PC-3 (cell line): ENCODE results near the gene SMG7. TPM values are rescaled to one million over a fixed set of nuclear protein-coding genes. Genes with fewer than 3 reads are reported as not detected.

Source experiments
- ATAC-seq: fragments of 200-7000 bp; cut with Tn5 transposase; 2 replicates; pipeline ENCODE4 v1.9.1; 2020; ENCODE audit warnings: mild to moderate bottlenecking, moderate library complexity
- BruUV-seq: library from RNA; stranded (reverse); fragments of 400-500 nt; replicated peaks from 2 replicates; lab custom pipeline; 2021; lab: Mats Ljungman, UMichigan
- CTCF ChIA-PET: fragments of 300-600 bp; sonication (Branson Sonifier 250); formaldehyde crosslinking; loops from one replicate; lab custom pipeline; 2022; ENCODE audit warnings: antibody characterized with exemption; lab: Charles Lee
- POLR2A ChIA-PET: fragments of 300-600 bp; sonication (Branson Sonifier 250); formaldehyde crosslinking; loops from one replicate; lab custom pipeline; 2022; ENCODE audit warnings: antibody characterized with exemption; ENCODE audit not compliant: unreplicated experiment; lab: Charles Lee
- DNase-seq: peaks from one replicate; pipeline ENCODE4 v3.0.0-alpha.2; 2015
- H2AFZ ChIP-seq: fragments of 300-600 bp; sonication (generic); 2 replicates; pipeline ENCODE4 v1.6.0; 2016; ENCODE audit warnings: antibody characterized with exemption, low read length
- H3F3A ChIP-seq: fragments of 300-600 bp; sonication (generic); one replicate; pipeline ENCODE4 v1.6.0; 2017; ENCODE audit warnings: antibody characterized with exemption, low read length, control low read depth, mild to moderate bottlenecking; ENCODE audit not compliant: unreplicated experiment
- H3K27ac ChIP-seq: fragments of 300-600 bp; sonication (generic); 2 replicates; pipeline ENCODE4 v1.5.1; 2016; ENCODE audit warnings: mild to moderate bottlenecking, low read length
- H3K27me3 ChIP-seq: fragments of 300-600 bp; sonication (generic); 2 replicates; pipeline ENCODE4 v1.6.1; 2016; ENCODE audit warnings: low read length, mixed read lengths
- H3K36me3 ChIP-seq: fragments of 300-600 bp; sonication (generic); 2 replicates; pipeline ENCODE4 v1.6.1; 2016; ENCODE audit warnings: low read depth, mixed run types, low read length, mixed read lengths
- H3K4me1 ChIP-seq: fragments of 300-600 bp; sonication (generic); 2 replicates; pipeline ENCODE4 v1.5.1; 2016; ENCODE audit warnings: low read length; ENCODE audit not compliant: insufficient read depth
- H3K4me2 ChIP-seq: fragments of 300-600 bp; sonication (generic); 2 replicates; pipeline ENCODE4 v1.6.0; 2016; ENCODE audit warnings: low read length
- H3K4me3 ChIP-seq: fragments of 300-600 bp; sonication (generic); 2 replicates; pipeline ENCODE4 v1.5.1; 2016; ENCODE audit warnings: mild to moderate bottlenecking, low read length, mixed read lengths
- H3K79me2 ChIP-seq: fragments of 300-600 bp; sonication (generic); 2 replicates; pipeline ENCODE4 v1.6.1; 2017; ENCODE audit warnings: low read length, mixed read lengths
- H3K9ac ChIP-seq: fragments of 300-600 bp; sonication (generic); 2 replicates; pipeline ENCODE4 v1.6.0; 2016; ENCODE audit warnings: mild to moderate bottlenecking, low read length
- H3K9me2 ChIP-seq: fragments of 300-600 bp; sonication (generic); replicated peaks from 2 replicates; pipeline ENCODE4 v1.6.1; 2016; ENCODE audit warnings: mixed run types, low read length, mixed read lengths
- H3K9me3 ChIP-seq: fragments of 300-600 bp; sonication (generic); 2 replicates; pipeline ENCODE4 v1.6.1; 2016; ENCODE audit warnings: low read length, mixed read lengths
- H4K20me1 ChIP-seq: fragments of 300-600 bp; sonication (generic); 2 replicates; pipeline ENCODE4 v1.6.1; 2016; ENCODE audit warnings: low read length, mixed read lengths
- EZH2 ChIP-seq: fragments of 300-600 bp; sonication (generic); IDR thresholded peaks from one replicate; pipeline ENCODE4 v1.6.1; 2017; ENCODE audit warnings: antibody characterized with exemption, mild to moderate bottlenecking, low read length; ENCODE audit not compliant: unreplicated experiment
- EZH2phosphoT487 ChIP-seq: fragments of 300-600 bp; sonication (generic); IDR thresholded peaks from 2 replicates; pipeline ENCODE4 v1.6.1; 2018; ENCODE audit warnings: mild to moderate bottlenecking, antibody characterized with exemption, low read length, borderline replicate concordance
- intact Hi-C: fragments of 100-400 bp; cut with micrococcal nuclease; formaldehyde crosslinking; loops from 2 replicates; pipeline ENCODE4 v1.9.0; 2023
- total RNA-seq: library from RNA; depleted of rRNA; stranded (reverse); fragments of >200 nt; gene quantifications from 2 replicates; pipeline ENCODE4 v1.2.3, GENCODE V29; 2014
- TF ChIP-seq, protein P1 (sequence below): fragments of 300-600 bp; sonication (generic); conservative IDR thresholded peaks from 2 replicates; pipeline ENCODE4 v1.5.1; 2017; ENCODE audit warnings: antibody characterized with exemption, low read depth, mild to moderate bottlenecking, low read length

The SMG7 gene
- total RNA-seq, 1 experiment from 2014 or later, result 25.5 TPM

GRCh38 chr1:183552441-183552840 is 80.1 kb downstream of the SMG7 start:
- H3F3A ChIP-seq, result no peaks in the 10 kb centered on the region
- no peaks in the 10 kb centered on the region for H3K79me2 ChIP-seq
- H3K27ac ChIP-seq, result no peak overlapping the region
- H4K20me1 ChIP-seq, result no peaks in the 10 kb centered on the region
- no peaks in the 10 kb centered on the region for H3K9me3 ChIP-seq
- ATAC-seq, result no peak
- no peaks in the 10 kb centered on the region for H3K4me1 ChIP-seq
- no peak overlapping the region for H3K9ac ChIP-seq
- peaks cover 29% of the 10 kb centered on the region for H3K36me3 ChIP-seq
- intact Hi-C loops, result loop anchor here (5.0 kb wide), 1 partner anchor 70 kb away; no protein-coding TSS in a partner anchor
- no peaks in the 10 kb centered on the region for H3K9me2 ChIP-seq
- no TSS peak for BruUV-seq
- no peak overlapping the region for H3K4me3 ChIP-seq
- H2AFZ ChIP-seq, result no peak overlapping the region
- no peak overlapping the region for H3K4me2 ChIP-seq
- H3K27me3 ChIP-seq, result no peaks in the 10 kb centered on the region
- ChIA-PET POLR2A (no interaction called here), CTCF (no interaction called here)
- TF ChIP-seq EZH2, result no peak
- TF ChIP-seq, protein P1, sequence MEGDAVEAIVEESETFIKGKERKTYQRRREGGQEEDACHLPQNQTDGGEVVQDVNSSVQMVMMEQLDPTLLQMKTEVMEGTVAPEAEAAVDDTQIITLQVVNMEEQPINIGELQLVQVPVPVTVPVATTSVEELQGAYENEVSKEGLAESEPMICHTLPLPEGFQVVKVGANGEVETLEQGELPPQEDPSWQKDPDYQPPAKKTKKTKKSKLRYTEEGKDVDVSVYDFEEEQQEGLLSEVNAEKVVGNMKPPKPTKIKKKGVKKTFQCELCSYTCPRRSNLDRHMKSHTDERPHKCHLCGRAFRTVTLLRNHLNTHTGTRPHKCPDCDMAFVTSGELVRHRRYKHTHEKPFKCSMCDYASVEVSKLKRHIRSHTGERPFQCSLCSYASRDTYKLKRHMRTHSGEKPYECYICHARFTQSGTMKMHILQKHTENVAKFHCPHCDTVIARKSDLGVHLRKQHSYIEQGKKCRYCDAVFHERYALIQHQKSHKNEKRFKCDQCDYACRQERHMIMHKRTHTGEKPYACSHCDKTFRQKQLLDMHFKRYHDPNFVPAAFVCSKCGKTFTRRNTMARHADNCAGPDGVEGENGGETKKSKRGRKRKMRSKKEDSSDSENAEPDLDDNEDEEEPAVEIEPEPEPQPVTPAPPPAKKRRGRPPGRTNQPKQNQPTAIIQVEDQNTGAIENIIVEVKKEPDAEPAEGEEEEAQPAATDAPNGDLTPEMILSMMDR, result no peak
- TF ChIP-seq EZH2phosphoT487, result no peak
- no peak for DNase-seq

DNA sequence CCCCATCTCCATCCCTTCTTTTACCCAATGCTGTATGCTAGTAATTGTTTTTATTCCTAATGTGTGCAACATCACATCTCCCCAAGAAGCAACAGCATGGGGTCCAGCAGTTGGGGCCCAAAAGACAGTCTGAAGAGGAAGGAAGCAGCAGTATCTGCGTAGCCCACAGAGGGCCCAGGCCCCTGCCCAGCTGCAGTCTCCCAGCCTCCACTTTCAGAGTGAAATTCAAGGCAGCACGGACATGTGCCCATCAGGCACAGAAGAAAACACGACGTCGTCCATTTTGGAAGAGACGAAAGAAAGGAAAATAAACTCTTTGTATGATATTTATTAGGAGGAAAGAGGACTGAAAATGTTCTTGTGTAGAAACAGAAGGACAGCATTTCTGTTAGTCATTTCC is 80.6 kb downstream of the SMG7 start:
- POLR2A ChIA-PET, result no interaction called here
- ATAC-seq (no peak), DNase-seq (no peak)
- H3K4me2 ChIP-seq, result no peak overlapping the region
- no peaks in the 10 kb centered on the region for H3K9me2 ChIP-seq
- no peaks in the 10 kb centered on the region for H3K79me2 ChIP-seq
- CTCF ChIA-PET, result no interaction called here
- H3K9ac ChIP-seq, result no peak overlapping the region
- no peak overlapping the region for H2AFZ ChIP-seq
- BruUV-seq, result no TSS peak
- intact Hi-C loops, result loop anchor here (5.0 kb wide), 1 partner anchor 69 kb away; no protein-coding TSS in a partner anchor
- peaks cover 27% of the 10 kb centered on the region for H3K36me3 ChIP-seq
- H3K27me3 ChIP-seq, result no peaks in the 10 kb centered on the region
- TF ChIP-seq EZH2 (no peak), EZH2phosphoT487 (no peak)
- TF ChIP-seq, protein P1, result no peak
- no peaks in the 10 kb centered on the region for H3F3A ChIP-seq
- H3K4me3 ChIP-seq, result no peak overlapping the region
- H3K4me1 ChIP-seq, result no peaks in the 10 kb centered on the region
- no peak overlapping the region for H3K27ac ChIP-seq
- H4K20me1 ChIP-seq, result no peaks in the 10 kb centered on the region
- H3K9me3 ChIP-seq, result no peaks in the 10 kb centered on the region

DNA sequence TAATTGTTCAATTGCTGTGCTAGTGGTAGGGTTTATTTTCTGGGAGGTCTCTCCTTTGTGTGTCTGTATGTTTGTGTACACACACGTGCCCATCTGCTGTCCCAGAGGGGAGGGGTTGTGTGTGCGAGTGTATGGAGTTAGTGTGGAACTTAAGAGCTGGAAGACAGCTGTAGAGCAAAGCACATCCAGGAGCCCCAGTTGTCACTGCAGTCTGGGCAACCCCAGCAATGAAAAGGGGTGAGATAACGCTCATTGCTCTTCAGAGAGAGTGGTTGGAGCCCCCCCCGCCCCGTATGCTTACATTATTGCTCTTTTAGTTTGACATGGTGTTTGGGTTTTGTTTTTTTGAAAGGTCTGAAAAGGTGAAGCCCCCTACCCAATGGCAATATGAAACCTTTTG is 81.0 kb downstream of the SMG7 start:
- Histone ChIP-seq H3K36me3 (peaks cover 27% of the 10 kb centered on the region), H3K27ac (no peak overlapping the region), H3K4me1 (no peaks in the 10 kb centered on the region), H3K9ac (no peak overlapping the region), H2AFZ (no peak overlapping the region), H3K9me3 (no peaks in the 10 kb centered on the region), H3K4me2 (no peak overlapping the region), H3K4me3 (no peak overlapping the region), H3K9me2 (no peaks in the 10 kb centered on the region), H3F3A (no peaks in the 10 kb centered on the region), H4K20me1 (no peaks in the 10 kb centered on the region), H3K27me3 (no peaks in the 10 kb centered on the region), H3K79me2 (no peaks in the 10 kb centered on the region)
- POLR2A ChIA-PET, result no interaction called here
- TSS peak; percentile 25 for BruUV-seq
- DNase-seq, result no peak
- intact Hi-C loops, result loop anchor here (5.0 kb wide), 1 partner anchor 69 kb away; no protein-coding TSS in a partner anchor
- no peak for ATAC-seq
- no peak for TF ChIP-seq EZH2phosphoT487
- no peak for TF ChIP-seq EZH2
- TF ChIP-seq, protein P1, result no peak
- CTCF ChIA-PET, result no interaction called here
